Endothelial cell of umbilical vein (primary cell): ENCODE results near the gene AMER3. TPM values are rescaled to one million over a fixed set of nuclear protein-coding genes. Genes with fewer than 3 reads are reported as not detected.

ENCODE experiments used
- BruUV-seq: library from RNA; stranded (reverse); fragments of 400-500 nt; replicated peaks from 2 replicates; lab custom pipeline; 2021; lab: Mats Ljungman, UMichigan
- CTCF ChIA-PET: fragments of 300-600, 350-600 bp; sonication (Branson Sonifier 250); formaldehyde crosslinking; loops from one replicate; lab custom pipeline; 2021; ENCODE audit warnings: antibody characterized with exemption, inconsistent platforms; lab: Charles Lee
- POLR2A ChIA-PET: fragments of 300-600, 350-600 bp; sonication (Branson Sonifier 250); formaldehyde crosslinking; loops from one replicate; lab custom pipeline; 2021; ENCODE audit warnings: antibody characterized with exemption, inconsistent platforms; lab: Charles Lee
- DNase-seq: peaks from one replicate; pipeline ENCODE4 v3.0.0-alpha.2; 2011; ENCODE audit warnings: low read depth, low spot score
- FAIRE-seq: peaks from 2 replicates; lab custom pipeline; 2011; peaks lifted over from hg19 to GRCh38; lab: Jason Lieb, UNC
- H2AFZ ChIP-seq: 2 replicates; pipeline ENCODE4 v1.6.0; 2012; ENCODE audit warnings: low read depth, low read length, control low read depth, inconsistent platforms
- H3K27ac ChIP-seq: 2 replicates; pipeline ENCODE4 v1.5.1; 2011; ENCODE audit warnings: low read depth, mild to moderate bottlenecking, control low read depth, low read length, moderate library complexity; ENCODE audit not compliant: insufficient read depth
- H3K27me3 ChIP-seq, 2 experiments: 2 replicates each; pipeline versions ENCODE4 v1.6.0 to v1.6.1; 2011; ENCODE audit warnings: low read length in 2 of 2, mixed read lengths in 1 of 2; ENCODE audit not compliant: control insufficient read depth in 2 of 2, insufficient read depth in 2 of 2
- H3K36me3 ChIP-seq, 2 experiments: 2 replicates in 1 of 2; 3 replicates in 1 of 2; pipeline ENCODE4 v1.5.1; 2011; ENCODE audit warnings: low read length in 2 of 2, mild to moderate bottlenecking in 1 of 2, moderate library complexity in 1 of 2; ENCODE audit not compliant: control insufficient read depth in 2 of 2, insufficient read depth in 2 of 2; ENCODE audit errors: extremely low read depth in 1 of 2
- H3K4me1 ChIP-seq: 3 replicates; pipeline ENCODE4 v1.5.1; 2011; ENCODE audit warnings: mild to moderate bottlenecking, low read length; ENCODE audit not compliant: control insufficient read depth, insufficient read depth; ENCODE audit errors: extremely low read depth
- H3K4me2 ChIP-seq: 2 replicates; pipeline ENCODE4 v1.6.1; 2011; ENCODE audit warnings: low read length, control low read depth, mixed read lengths; ENCODE audit not compliant: insufficient read depth
- H3K4me3 ChIP-seq, 3 experiments: fragments of 200-600 bp in 1 of 3; sonication (generic), shearing (Covaris generic) in 1 of 3; replicated peaks in 1 of 3; 2 replicates each; pipeline ENCODE4 v1.5.1; 2011 to 2016; ENCODE audit warnings: control low read depth in 3 of 3, low read length in 3 of 3, mild to moderate bottlenecking in 2 of 3, inconsistent platforms in 1 of 3, low read depth in 1 of 3, moderate library complexity in 1 of 3; ENCODE audit not compliant: insufficient read depth in 1 of 3
- H3K79me2 ChIP-seq: 2 replicates; pipeline ENCODE4 v1.6.0; 2012; ENCODE audit warnings: low read length, inconsistent platforms; ENCODE audit not compliant: control insufficient read depth, insufficient read depth
- H3K9ac ChIP-seq: replicated peaks from 2 replicates; pipeline ENCODE3; 2011; ENCODE audit warnings: low read length, control low read depth; ENCODE audit not compliant: insufficient read depth; ENCODE audit errors: extremely low read depth
- H3K9me1 ChIP-seq: replicated peaks from 3 replicates; pipeline ENCODE4 v1.6.0; 2011; ENCODE audit warnings: mild to moderate bottlenecking, low read length; ENCODE audit not compliant: control insufficient read depth, insufficient read depth; ENCODE audit errors: extremely low read depth
- H3K9me3 ChIP-seq: replicated peaks from 2 replicates; pipeline ENCODE4 v1.5.1; 2012; ENCODE audit warnings: low read length, inconsistent platforms; ENCODE audit not compliant: control insufficient read depth, insufficient read depth
- H4K20me1 ChIP-seq: replicated peaks from 2 replicates; pipeline ENCODE3; 2011; ENCODE audit warnings: mild to moderate bottlenecking, low read length; ENCODE audit not compliant: control insufficient read depth, insufficient read depth; ENCODE audit errors: extremely low read depth
- EZH2 ChIP-seq: IDR thresholded peaks from 2 replicates; pipeline ENCODE4 v1.6.1; 2012; ENCODE audit warnings: borderline replicate concordance, low read depth, mild to moderate bottlenecking, moderate library complexity, low read length, inconsistent platforms; ENCODE audit not compliant: severe bottlenecking
- FOS ChIP-seq: IDR thresholded peaks from 2 replicates; pipeline ENCODE4 v1.6.1; 2011; ENCODE audit warnings: mild to moderate bottlenecking, low read length, moderate library complexity, borderline replicate concordance; ENCODE audit not compliant: insufficient read depth
- GATA2 ChIP-seq: IDR thresholded peaks from 2 replicates; pipeline ENCODE4 v1.7.0; 2011; ENCODE audit warnings: low read depth, mild to moderate bottlenecking, moderate library complexity, mixed read lengths, low read length; ENCODE audit not compliant: insufficient read length, insufficient read depth
- JUN ChIP-seq: IDR thresholded peaks from 2 replicates; pipeline ENCODE4 v1.6.1; 2011; ENCODE audit warnings: borderline replicate concordance, low read depth; ENCODE audit not compliant: insufficient read length, insufficient read depth
- MYC ChIP-seq: IDR thresholded peaks from one replicate; pipeline ENCODE4 v1.6.1; 2011; ENCODE audit warnings: mild to moderate bottlenecking, low read depth, low read length
- POLR2A ChIP-seq: IDR thresholded peaks from 2 replicates; pipeline ENCODE4 v1.6.1; 2012; ENCODE audit warnings: low read depth, mild to moderate bottlenecking, control low read depth, low read length
- POLR2AphosphoS5 ChIP-seq: IDR thresholded peaks from 2 replicates; pipeline ENCODE4 v1.6.1; 2012; ENCODE audit warnings: low read depth, mild to moderate bottlenecking, control low read depth, low read length, moderate library complexity; ENCODE audit not compliant: insufficient read depth
- dilution Hi-C: fragments of 300-500 bp; cut with MboI; formaldehyde crosslinking; loops from one replicate; pipeline ENCODE4 v1.15.0; 2019; ENCODE audit warnings: low sequenced_read_pairs; ENCODE audit not compliant: extremely low pct_ligation_motif_present
- intact Hi-C: fragments of 100-400 bp; cut with micrococcal nuclease; formaldehyde crosslinking; loops from one replicate; pipeline ENCODE4 v1.10.0; 2022
- polyA plus RNA-seq, 4 experiments: library from polyadenylated mRNA; depleted of rRNA in 3 of 4; stranded (reverse) in 3 of 4; unstranded in 1 of 4; fragments of >200 nt; gene quantifications; 2 replicates each; pipeline versions ENCODE4 v1.2.1 to v1.2.3, GENCODE V29; 2011 to 2012; ENCODE audit warnings: missing spikeins in 1 of 4
- total RNA-seq: library from RNA; stranded (reverse); gene quantifications from 2 replicates; pipeline ENCODE4 v1.2.3, GENCODE V29; 2021
- TF ChIP-seq, protein P1 (sequence below), 2 donors: IDR thresholded peaks; 1 replicate in 1 of 2; 2 replicates in 1 of 2; pipeline ENCODE4 v1.5.1; 2011; ENCODE audit warnings: low read length in 2 of 2, mild to moderate bottlenecking in 2 of 2, moderate library complexity in 2 of 2, control low read depth in 1 of 2, inconsistent platforms in 1 of 2, low read depth in 1 of 2; ENCODE audit not compliant: insufficient read depth in 1 of 2; ENCODE audit errors: extremely low read depth in 1 of 2
- TF ChIP-seq, protein P2 (sequence below): IDR thresholded peaks from 2 replicates; pipeline ENCODE4 v1.6.1; 2011; ENCODE audit not compliant: insufficient read depth, insufficient read length

The AMER3 gene
- total and polyA plus RNA-seq, 2 donors (not counting 3 experiments of a cell fraction or from before 2014, with no cell fraction given): not detected

DNA sequence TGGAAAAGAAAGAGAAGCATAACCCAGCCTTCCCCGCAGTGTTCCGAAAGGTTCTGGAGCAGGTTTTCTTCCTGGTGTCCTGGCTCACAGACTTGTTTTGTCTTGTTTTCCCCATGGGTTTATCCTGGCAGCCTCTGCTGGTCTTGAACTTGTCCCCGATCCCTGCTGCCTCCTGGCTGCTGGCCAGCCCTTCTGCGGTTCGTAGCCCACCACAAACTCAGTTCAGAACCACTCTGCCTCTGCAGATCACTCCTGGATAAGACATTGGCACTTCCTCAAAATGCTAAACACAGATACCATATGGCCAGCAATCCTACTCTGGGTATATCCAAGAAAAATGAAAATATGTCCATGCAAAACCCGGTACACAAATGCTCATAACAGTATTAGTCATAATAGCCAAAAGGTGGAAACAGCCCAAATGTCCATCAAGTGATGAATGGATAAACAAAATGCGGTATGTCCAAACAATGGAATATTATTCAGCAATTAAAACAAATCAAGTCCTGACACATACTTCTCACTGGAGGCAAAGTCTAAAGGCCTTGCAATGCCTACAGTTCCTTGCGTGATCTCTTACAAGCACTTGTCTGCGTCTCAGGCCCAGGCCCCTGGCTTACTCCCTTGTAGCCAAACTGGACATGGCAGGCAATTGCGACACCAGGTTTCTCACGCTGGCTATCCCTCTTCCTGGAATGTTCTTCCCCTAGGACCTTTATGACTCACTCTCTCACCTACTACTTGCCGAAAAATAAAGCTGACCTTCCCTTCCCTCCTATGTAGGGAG is 53.3 kb downstream of the AMER3 start:
- no peak overlapping the region for H3K9ac ChIP-seq

More for the DNA sequence above, 53.3 kb downstream of the AMER3 start:
- intact Hi-C loops (no loop called here), dilution Hi-C loops (no loop called here)
- Histone ChIP-seq H3K36me3 (no peaks in the 10 kb centered on the region), H3K27me3 (no peaks in the 10 kb centered on the region), H3K4me3 (no peak overlapping the region), H3K9me3 (no peaks in the 10 kb centered on the region), H3K4me2 (no peak overlapping the region), H3K27ac (no peak overlapping the region), H3K4me1 (no peaks in the 10 kb centered on the region), H4K20me1 (no peaks in the 10 kb centered on the region), H3K9me1 (no peaks in the 10 kb centered on the region), H3K79me2 (no peaks in the 10 kb centered on the region), H2AFZ (no peak overlapping the region)
- no TSS peak for BruUV-seq
- TF ChIP-seq, protein P1, sequence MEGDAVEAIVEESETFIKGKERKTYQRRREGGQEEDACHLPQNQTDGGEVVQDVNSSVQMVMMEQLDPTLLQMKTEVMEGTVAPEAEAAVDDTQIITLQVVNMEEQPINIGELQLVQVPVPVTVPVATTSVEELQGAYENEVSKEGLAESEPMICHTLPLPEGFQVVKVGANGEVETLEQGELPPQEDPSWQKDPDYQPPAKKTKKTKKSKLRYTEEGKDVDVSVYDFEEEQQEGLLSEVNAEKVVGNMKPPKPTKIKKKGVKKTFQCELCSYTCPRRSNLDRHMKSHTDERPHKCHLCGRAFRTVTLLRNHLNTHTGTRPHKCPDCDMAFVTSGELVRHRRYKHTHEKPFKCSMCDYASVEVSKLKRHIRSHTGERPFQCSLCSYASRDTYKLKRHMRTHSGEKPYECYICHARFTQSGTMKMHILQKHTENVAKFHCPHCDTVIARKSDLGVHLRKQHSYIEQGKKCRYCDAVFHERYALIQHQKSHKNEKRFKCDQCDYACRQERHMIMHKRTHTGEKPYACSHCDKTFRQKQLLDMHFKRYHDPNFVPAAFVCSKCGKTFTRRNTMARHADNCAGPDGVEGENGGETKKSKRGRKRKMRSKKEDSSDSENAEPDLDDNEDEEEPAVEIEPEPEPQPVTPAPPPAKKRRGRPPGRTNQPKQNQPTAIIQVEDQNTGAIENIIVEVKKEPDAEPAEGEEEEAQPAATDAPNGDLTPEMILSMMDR (IDR thresholded peaks at IDR 0.05; ENCODE audit: extremely low read depth in 1 of 2, insufficient read depth in 1 of 2, low read depth in 1 of 2, low read length in 2 of 2): no peak
- TF ChIP-seq POLR2A (no peak), MYC (no peak), JUN (no peak), EZH2 (no peak), POLR2AphosphoS5 (no peak), FOS (no peak), GATA2 (no peak)
- TF ChIP-seq, protein P2, sequence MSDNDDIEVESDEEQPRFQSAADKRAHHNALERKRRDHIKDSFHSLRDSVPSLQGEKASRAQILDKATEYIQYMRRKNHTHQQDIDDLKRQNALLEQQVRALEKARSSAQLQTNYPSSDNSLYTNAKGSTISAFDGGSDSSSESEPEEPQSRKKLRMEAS: no peak
- FAIRE-seq (no peak), DNase-seq (no peak)
- CTCF ChIA-PET: no interaction called here
- POLR2A ChIA-PET: no interaction called here
